GM18951 (cell line): ENCODE data around the gene EFCAB5.
A peak's percentile ranks its signal among the peaks of the same experiment; 100 is the strongest.

Experiments used
- POLR2A ChIP-seq: IDR thresholded peaks from 4 replicates; pipeline ENCODE4 v1.6.1; 2011; ENCODE audit warnings: mild to moderate bottlenecking; ENCODE audit not compliant: insufficient read length, insufficient read depth; ENCODE audit errors: extremely low read depth
- in situ Hi-C: fragments of 300-500 bp; cut with MboI; formaldehyde crosslinking; loops from one replicate; pipeline ENCODE4 v1.12.0; 2022; ENCODE audit warnings: low sequenced_read_pairs, mixed read lengths, inconsistent platforms; ENCODE audit not compliant: unreplicated experiment

The EFCAB5 gene

DNA sequence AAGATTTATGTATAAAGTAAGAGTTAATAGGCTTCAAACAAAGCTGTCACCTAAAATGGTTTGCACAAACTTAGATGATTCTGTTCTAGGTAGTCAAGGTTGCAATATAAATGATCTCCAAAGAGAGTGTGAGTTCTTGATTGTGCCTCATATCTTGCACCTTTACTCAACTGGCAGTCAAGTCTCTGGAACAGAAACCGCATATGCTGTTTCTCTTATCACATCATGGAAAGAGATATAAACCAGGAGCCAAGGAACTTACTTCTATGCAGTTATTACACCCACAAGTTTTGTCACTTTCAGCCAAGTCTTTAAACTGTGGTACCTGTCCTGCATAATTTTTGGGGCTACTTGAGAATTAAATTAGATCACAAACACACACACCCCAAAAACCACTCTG, 16.6 kb upstream of the EFCAB5 start:
- in situ Hi-C loops = no loop called here
- no peak for TF ChIP-seq POLR2A

DNA sequence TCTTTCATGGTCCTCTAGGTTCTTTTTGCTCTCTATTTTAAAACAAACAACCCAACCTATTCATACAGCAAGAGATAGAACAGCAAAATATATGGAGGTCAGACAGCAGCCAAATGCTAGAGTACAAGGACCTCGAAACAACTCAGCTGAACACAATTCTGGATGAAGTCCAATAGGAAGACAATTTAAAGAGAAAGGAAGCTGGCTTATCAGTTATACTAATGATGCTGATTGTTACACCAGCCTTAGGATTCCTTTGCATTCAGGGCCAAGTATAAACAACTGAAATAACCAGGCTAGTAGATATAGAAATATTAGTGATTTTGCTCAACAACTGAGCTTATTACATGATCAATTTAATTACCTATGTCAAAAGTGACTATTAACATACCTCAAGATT, 13.9 kb upstream of the EFCAB5 start:
- no peak for TF ChIP-seq POLR2A
- in situ Hi-C loops = no loop called here

DNA sequence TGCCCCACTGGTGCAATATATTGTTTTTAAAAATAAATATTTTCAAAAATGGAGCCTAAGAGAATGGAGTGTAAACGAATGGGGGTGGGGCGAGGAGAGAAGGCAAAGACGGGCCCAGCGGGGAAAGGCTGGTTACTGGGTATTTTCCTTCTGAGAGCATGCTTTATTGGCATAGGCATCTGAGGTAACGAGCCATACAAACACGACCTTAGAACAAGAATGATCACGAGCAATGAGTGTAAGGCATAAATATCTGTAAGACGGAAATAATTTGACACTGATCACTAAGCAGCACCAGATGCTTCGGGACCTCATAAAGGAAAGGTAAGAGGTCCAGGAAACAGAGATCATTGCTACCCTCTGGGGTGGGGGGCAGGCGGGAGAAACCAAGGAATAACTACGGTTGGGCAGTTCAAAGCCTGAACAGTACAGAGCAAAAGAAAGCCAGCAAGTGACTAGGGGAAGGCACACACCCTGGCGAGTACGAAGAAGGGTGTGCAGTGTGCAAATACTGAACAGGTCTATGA, 12.4 kb upstream of the EFCAB5 start:
- in situ Hi-C loops = no loop called here
- TF ChIP-seq POLR2A = no peak

DNA sequence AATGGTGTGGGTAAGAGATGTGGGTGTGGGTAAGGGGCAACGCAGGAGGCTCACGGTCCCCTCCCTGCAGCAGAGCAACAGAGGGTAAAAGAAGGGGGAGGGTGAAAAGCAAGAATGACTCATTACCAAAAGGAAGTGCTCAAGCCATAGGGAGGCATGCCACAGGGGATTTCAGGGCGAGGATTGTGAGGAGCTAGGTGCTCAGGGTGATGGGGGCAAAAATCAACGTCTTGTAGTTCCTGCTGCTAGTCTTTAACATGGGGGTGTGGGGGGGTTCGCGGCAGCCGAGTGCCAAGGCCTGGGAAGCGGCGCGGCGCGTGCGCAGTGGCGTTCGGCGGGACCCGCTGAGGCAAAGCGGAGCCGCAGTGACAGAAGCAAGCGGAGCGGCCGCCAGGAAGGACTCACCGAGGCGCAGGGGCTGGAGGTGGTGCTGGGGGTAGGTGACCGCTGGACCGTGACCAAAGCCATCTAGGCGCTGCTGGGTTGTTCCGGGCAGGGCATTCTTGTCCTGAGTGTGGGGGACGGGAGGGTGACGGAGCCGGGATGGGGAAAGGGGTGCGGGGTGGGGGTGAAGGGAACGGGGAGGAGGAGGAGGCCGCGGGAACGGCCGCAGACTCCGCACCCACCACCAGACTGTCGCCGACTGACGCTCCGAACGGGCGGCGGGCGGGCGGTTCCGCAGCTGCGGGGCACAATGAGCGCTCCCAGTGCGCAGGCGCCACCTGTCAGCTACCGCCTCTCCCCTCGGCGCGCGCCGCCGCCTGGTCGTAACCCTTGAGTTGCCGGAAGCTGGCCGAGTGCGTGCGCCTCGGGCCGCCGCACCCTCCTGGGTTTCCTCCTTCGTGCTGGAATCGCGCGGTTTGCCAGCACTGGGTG, 11.7 kb upstream of the EFCAB5 start, which contains the start of gene SSH2:
Gene SSH2 (minus strand): TSS at position 696 of the 876 bp plus-strand sequence. CDS start 228 bp downstream, at position 468.
- peak; percentile 78 for TF ChIP-seq POLR2A
- in situ Hi-C loops = loop anchor here (5.0 to 10.0 kb wide), 2 partner anchors 127 to 295 kb away; no protein-coding TSS in a partner anchor

DNA sequence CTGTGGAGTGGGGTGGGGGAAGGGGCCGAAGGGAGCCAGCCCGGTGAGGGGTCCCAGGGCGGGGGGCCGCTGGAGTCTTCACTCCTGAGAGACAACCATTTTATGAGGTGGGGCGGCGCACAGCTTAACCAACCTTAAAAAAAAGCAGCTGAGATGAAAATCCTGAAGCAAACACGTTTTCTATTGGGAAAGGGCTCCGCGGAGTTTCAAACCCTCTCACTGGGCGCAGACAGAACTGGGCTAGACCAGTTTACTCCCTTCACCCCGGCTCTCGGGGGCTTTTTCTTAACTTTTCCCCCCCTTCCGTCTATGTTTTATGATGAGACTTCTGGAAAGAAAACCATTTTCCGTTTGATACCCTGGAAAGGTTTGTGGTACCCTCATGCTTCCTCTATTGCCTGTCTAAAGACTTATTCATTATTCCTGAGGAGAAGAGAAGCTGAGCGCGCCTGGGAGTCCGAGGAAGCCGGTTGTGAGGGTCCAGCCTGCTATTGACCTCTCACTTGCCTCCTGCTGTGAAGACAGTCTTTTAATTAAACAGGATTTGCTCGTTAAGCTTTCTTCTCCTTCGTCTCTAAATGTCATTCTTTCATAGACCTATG, 10.9 kb upstream of the EFCAB5 start:
- in situ Hi-C loops = loop anchor here (5.0 to 10.0 kb wide), 2 partner anchors 128 to 296 kb away; no protein-coding TSS in a partner anchor
- TF ChIP-seq POLR2A = no peak

DNA sequence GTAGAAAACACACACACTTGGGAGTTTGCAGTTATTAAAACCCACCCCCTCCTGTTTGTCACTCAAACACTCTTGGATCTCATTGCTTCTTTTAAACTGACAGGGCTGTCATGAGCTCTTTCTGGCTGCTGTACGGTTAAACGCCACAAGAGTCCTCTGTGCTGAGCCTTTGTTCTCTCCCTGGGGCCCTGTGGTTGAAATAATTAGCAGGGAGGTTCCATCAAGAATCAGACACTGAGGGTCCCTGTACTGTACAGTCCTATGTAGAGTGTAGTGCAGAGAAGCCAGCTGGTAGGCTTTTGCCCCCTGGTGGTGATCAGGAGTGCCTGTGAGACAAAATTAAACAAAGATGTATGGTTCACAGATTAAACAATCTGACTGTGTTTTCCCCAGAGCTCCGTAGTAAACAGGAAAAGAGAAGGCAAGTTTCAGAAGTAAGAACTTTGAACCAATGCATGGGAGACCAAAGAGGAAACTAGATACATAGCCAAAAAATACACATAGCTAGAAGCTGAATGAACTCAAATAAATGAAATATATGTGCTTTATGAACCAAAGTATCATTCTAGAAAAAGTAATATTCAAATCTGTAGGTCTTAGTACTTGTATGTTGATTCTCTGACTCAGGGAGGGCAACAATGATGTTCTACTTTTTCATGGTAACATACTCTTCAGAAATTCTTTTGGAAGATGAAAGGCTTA, 10.1 kb upstream of the EFCAB5 start:
- in situ Hi-C loops = loop anchor here (5.0 to 10.0 kb wide), 2 partner anchors 129 to 297 kb away; no protein-coding TSS in a partner anchor
- no peak for TF ChIP-seq POLR2A

DNA sequence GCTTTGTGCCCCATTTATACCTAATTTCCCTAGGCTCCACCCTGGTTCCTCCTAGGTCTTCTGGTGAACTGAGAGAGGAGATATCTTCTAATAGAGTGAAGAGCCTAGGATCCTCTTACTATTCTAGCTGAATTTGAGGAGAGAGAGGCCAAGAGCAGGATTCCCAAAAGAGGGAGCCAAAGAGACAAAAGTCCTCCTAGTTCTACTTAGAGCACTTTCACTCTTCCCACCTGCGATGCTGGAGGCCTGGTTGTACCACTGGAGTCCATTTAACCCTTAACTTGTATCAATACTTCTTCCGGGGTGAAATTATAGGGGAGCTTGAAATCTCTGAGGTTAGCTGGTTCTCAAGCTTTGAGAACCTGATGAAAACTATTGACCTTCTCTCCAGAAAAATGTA, 8.1 kb upstream of the EFCAB5 start:
- no peak for TF ChIP-seq POLR2A
- in situ Hi-C loops = loop anchor here (5.0 to 10.0 kb wide), 2 partner anchors 131 to 299 kb away; no protein-coding TSS in a partner anchor

DNA sequence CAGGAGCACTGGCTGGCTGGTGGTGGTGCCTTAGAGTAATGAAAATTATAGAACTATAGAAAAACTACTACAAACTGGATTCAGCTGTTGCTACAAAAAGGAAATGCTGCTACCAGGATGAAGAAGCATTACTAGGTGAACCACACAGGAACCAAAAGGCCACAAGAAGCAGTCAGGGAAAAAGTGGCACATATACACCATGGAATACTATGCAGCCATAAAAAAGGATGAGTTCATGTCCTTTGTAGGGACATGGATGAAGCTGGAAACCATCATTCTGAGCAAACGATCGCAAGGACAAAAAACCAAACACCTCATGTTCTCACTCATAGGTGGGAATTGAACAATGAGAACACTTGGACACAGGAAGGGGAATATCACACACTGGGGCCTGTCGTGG, 5.5 kb upstream of the EFCAB5 start:
- in situ Hi-C loops = loop anchor here (10.0 kb wide), 1 partner anchor 301 kb away; no protein-coding TSS in a partner anchor

DNA sequence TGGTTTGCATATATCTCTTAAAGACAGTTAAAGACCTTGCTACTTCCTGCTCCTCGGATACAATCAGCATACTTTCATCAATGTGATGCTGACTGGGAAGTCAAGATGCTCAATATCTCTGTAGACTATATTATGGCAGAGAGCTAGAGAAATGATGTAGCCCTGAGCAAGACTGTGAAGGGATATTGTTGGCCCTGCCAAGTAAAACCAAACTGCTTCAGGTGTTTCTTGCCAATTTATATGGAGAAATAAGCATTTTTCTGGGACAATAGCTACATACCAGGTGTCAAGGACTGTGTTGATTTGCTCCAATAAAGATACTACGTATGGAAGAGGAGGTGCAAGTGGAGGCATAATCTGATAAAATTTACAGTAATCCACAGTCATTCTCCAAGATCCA, 4.7 kb upstream of the EFCAB5 start:
- in situ Hi-C loops = loop anchor here (10.0 kb wide), 1 partner anchor 302 kb away; no protein-coding TSS in a partner anchor
- TF ChIP-seq POLR2A = no peak

DNA sequence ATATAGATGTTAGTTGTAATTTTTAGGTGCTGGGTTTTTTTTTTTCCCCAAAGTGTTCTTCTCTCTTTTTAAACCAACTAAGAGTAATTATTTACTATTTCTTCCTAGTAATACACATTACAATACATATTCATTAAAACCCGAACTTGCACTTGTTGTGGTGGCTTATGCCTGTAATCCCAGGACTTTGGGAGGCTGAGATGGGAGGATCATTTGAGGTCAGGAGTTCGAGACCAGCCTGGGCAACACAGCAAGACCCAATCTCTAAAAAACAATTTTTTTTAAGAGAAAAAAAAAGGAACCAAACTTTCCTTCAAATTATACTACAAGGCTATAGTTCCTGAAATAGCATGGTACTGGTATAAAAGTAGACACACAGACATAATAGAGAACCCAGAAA, 3.8 kb downstream of the EFCAB5 start:
- in situ Hi-C loops = no loop called here
- TF ChIP-seq POLR2A = no peak

DNA sequence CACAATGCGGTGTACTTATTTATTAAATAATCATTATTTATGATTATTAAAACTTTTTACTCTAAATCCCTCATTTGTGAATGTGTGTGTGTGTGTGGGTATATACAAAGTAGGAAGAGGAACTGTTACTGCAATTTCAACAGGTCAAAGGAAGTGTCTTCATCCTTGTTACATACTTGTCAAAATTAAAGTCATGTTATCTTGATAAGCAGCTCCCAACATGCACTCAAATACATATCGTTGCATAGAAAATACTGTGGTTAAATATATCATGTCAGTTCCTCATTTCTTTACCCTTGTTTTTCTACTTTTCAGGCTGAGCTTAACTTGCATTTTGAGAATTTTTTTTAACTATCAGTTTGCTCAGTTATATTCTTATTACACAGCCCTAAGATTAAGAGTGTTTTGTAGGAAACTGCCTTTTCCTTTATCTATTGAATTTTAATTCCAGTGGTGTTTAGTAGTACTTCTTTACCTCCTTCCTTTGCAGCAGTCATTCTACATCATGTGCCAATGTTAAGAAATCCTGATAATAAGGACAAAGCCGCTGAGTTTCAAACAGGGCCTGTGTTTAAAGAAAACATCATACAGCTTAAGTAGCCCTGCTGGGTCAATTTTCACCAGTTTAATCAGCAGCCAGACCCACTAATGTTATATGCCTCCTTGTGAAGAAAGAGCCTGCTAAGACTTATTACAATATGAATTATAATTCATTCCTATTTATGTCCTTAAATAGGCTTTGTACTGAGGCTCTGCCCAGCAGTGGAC, 7.2 kb downstream of the EFCAB5 start:
- in situ Hi-C loops = no loop called here
- TF ChIP-seq POLR2A = no peak

DNA sequence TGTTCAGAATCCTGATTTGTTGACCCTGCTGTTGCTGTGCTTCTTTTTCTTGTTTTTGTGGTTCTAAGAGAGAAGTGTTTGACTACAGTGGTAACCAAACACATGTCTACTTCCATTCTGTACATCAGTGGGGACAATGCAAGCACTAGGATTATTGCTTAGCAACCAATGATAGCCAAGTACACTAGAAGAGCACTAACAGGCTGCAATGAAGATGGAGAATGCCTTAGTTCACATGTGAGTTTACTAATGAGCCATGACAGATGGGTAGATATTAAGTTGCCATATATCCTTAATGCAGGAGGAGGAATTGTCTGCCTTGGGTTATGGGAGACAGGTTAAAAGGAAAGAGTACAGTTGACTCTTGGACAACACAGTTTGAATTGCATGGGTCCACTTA, 8.3 kb downstream of the EFCAB5 start:
- in situ Hi-C loops = no loop called here
- no peak for TF ChIP-seq POLR2A
